ENCODE results near the gene JSRP1.

Gene JSRP1

DNA sequence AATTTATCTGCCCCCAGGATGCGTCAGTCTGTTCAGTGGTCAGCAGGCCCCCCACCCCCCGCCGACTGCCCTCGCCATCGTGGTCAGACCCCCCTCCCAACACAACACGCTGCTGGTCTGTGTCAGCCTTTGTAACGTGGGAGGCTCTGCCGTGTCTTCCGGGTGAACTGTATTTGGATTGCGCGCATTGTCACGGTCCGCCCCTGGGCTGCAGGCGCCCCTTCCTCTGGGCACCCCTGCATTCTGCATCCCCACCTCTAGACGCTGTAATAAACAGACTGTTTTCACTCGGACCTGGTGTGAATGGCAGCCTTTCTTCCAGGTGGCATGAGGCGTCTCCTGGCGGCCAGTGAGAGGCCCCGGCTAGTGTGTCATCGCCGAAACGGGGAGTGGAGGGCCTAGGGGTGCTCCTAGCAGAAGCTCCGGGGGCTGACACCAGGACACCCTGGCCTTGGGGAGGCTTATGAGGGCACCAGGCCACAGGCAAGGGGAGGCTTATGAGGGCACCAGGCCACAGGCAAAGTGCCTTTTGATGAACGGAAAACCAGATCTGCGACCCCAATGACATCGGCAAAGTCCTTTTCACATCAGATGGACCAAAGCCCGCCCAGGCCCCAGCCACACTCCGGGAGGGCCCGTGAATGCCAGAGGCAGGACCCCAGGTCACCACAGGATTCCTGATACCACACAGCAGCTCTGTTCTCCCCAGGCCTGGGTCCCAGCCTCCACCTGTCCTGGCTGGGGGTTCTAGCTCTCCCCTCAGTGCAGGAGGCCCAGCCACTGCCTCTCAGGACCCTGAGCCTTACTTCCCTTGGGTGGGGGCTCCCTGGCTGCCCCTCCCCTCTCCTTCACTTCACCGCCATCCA is 23.7 kb downstream of the JSRP1 start:
- DNase-seq (ENCODE audit: low spot score): no peak

DNA sequence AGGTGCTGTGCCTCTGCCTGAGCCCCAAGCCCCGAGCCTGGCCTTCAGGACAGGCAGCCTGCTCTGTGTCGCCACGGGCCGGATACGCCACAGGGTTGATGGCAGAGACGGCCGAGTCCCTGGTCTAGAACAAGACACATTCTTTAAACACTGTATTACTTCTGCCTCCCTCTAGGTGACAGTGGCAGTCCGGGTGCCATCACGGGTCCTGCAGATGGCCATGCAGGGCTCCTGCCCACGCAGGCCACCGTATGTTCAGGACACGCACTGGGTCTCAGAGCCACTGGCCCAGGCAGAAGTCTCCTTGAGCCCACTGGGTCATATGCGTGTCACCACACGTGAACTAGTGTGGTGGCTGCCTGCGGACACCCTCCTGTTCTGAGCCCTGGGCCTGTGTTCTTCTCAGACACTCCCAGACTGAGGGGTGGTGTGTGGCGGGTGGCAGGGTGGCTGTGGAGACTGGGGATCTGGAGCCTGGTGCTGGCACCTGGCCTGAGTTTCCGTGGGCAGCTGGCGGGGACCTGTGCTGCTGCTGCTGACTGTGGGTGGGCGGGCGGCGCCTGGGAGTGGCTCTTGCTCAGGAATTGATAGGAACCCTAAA is 24.5 kb downstream of the JSRP1 start:
- DNase-seq (ENCODE audit: low spot score): no peak

DNA sequence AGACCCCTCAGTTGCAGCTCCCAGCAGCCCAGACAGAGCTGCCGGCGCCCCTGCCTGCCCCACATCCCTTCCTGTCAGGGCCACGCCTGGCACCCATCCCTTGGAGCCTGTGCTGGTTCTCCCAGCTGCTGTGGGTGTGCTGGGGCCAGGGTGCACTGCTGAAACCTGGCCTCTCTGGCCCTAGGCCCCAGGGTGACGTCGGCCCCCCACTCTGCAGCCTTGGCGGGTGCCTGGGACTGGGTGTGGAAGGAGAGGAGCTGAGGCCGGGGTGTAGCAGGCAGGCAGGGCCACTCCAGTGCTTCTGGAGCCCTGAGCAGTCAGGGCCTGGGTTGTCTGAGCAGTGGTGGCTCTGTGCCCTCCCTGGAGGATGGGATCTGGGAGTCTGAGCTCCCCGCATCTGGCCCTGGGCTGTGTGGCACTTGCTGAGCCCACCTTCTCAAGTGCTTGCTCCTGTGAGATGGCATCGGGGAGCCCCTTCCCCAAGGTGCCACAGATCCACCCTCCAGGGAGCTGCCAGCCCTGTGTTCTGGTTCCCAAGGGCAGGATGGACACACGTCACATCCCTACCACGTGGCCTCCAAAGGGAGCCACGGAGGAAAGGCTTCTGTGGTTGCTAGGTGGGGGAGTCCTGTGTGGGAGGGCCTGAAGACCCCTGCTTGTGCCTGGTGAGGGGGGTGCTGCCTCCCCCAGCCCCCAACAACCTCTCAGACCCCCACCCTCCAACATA is 25.2 kb downstream of the JSRP1 start:
- DNase-seq (ENCODE audit: low spot score): no peak

DNA sequence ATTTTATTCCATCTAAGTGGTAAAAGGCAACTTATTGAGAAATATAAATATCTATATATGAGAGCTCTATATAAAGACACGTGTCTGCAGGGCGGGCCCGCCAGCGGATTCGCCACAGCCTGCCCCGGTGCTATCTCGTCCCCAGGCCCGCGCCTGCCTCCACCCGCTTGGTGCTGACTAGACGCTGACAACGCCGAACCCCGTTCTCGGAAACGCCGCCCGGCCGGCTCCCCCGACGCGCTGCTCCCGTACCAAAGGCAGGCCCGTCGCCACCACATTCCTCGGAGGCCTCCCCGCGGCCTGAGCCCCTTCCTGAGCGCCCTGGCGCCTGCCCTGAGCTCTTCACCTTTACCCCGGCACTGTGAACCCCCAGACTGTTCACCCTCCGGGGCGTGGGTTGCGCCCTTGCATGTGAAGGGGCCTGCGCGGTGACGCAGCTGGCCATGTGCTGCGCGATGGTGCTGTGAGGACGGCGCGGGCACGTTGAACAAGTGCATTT is 26.1 kb downstream of the JSRP1 start:
- no peak for DNase-seq (ENCODE audit: low spot score)

DNA sequence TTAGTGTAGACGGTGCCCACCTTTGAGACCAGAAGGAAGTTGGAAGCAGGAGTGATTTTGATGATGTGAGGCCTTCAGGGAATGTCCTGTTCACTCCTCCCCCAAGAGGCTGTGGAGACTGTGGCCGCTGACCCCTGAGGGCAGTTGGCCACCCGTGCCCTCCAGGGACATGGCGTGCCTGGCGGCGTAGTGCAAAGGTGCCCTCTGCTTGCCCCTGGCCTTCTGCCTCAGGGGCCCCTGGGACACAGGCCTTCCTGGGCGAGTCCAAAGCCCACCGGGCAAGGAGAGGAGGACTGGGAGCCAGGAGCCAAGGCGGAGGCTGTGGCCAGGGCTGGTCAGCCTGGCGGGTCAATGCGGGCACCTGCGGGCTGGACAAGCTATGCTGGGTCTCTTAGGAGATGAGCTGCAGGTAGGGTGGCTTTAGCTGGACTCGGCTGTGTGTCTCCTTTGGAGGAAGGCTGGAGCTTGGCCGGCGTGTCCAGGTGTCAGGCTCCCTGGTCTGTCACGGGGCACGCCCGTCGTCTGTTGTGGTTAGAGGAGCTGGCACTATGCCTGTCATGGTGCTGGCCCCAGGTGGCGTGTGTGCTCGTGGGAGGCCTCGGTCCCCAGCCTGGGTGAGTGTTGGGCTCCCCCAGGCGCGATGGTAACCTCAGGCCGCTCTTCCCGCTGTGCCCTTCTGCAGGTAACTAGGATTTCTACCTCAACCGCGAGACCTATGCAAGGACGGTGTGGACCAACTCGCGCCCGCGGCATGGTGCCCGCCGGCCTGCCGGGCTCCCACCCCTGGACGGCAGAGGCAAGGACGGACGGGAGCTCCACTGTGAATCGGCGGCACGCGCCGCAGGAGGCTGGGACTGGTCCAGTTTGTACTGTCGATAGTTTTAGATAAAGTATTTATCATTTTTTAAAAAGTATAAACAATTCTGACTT is 26.8 kb downstream of the JSRP1 start:
- DNase-seq (ENCODE audit: low spot score): no peak

DNA sequence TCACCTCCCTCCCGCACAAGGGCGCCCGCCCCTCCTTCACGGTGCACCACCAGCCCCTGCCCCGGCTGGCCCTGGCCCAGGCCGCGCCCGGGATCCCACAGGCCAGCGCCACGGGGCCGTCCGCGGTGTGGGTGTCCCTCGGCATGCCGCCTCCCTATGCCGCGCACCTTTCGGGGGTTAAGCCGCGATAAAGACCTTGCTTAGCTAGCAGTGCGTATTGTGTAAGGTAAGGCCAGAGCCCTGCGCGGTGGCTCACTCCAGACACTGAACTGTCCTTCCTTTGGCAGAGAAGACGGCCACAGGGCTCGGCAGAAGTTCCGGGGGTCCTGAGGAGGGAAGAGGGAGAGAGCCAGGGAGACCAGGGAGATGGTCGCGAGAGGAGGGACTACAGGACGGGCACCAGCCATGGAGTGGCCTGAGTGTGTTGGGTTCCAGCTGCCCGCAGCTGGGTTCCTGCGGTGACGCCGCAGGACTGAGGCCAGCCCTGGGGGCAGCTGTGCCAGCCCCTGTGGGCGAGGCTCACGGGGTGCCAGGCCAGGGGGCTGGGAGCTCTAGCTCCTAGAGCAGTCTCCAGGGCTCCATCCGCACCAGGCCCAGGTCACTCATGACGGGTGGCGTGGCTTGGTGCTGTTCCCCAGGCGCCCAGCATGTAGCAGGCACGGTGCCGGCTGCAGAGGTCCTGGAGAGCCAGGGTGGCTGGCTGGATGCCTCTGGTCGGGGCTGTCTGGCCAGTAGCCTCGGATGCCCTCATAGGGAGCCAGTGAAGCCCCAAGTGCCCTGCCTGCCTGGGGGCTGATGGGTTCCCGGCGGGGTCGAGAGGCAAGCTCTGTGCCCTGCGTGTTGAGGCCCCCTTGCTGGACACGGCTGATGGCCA is 27.8 kb downstream of the JSRP1 start:
- no peak for DNase-seq (ENCODE audit: low spot score)

DNA sequence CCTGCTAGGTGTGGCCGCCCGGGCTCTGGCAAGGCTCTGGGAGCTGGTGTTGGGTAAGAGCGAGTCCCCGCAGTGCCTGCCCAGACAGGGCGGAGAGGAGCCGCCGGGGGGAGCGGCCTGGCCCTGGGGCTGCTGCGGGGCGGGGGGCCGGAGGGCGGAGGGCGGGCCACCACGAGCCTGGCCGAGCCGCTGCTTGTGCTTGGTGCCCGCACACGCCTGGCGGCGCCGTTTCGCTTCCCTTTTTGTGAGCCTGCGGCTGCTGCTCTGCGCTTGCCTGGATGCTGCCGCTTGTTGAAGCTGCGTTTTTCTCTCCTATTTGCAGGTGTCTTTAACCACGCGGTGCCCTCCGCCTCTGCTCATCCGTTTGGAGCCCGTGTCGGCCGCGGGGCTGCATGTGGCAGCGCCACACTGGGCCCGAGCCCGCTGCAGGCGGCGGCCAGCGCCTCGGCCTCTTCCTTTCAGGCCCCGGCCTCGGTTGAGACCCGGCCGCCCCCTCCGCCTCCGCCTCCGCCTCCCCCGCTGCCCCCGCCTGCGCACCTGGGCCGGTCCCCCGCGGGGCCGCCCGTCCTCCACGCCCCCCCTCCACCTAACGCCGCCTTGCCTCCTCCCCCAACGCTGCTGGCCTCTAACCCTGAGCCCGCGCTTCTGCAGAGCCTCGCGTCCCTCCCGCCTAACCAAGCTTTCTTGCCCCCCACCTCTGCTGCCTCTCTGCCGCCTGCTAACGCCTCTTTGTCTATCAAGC is 28.6 kb downstream of the JSRP1 start:
- no peak for DNase-seq (ENCODE audit: low spot score)

DNA sequence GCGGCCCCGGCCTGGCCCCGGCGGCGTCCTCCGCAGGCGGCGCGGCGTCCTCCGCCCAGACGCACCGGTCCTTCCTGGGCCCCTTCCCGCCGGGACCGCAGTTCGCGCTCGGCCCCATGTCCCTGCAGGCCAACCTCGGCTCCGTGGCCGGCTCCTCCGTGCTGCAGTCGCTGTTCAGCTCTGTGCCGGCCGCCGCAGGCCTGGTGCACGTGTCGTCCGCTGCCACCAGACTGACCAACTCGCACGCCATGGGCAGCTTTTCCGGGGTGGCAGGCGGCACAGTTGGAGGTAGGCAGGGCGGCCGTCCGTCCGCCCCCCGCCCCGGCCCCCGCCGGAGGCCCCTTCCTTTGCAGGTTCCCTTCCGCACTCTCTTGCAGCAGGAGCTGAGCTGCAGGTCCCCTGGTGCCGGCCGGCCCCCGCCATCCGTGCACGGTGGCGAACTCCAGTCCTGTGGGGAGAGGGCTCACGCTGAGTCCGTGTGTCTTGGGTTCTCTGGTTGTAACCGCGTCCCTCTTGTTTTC is 29.3 kb downstream of the JSRP1 start:
- no peak for DNase-seq (ENCODE audit: low spot score)

DNA sequence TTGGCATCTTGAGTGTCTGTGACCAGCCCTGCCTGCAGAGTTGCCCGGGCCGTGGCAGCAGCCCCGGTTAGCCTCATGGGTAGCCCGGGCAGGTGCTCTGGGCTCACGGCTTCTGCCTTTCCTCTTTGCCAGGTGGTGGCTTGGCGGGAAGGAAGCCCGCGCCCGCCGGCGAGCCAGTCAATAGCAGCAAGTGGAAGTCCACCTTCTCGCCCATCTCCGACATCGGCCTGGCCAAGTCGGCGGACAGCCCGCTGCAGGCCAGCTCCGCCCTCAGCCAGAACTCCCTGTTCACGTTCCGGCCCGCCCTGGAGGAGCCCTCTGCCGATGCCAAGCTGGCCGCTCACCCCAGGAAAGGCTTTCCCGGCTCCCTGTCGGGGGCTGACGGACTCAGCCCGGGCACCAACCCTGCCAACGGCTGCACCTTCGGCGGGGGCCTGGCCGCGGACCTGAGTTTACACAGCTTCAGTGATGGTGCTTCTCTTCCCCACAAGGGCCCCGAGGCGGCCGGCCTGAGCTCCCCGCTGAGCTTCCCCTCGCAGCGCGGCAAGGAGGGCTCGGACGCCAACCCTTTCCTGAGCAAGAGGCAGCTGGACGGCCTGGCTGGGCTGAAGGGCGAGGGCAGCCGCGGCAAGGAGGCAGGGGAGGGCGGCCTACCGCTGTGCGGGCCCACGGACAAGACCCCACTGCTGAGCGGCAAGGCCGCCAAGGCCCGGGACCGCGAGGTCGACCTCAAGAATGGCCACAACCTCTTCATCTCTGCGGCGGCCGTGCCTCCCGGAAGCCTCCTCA is 30.0 kb downstream of the JSRP1 start:
- no peak for DNase-seq (ENCODE audit: low spot score)

DNA sequence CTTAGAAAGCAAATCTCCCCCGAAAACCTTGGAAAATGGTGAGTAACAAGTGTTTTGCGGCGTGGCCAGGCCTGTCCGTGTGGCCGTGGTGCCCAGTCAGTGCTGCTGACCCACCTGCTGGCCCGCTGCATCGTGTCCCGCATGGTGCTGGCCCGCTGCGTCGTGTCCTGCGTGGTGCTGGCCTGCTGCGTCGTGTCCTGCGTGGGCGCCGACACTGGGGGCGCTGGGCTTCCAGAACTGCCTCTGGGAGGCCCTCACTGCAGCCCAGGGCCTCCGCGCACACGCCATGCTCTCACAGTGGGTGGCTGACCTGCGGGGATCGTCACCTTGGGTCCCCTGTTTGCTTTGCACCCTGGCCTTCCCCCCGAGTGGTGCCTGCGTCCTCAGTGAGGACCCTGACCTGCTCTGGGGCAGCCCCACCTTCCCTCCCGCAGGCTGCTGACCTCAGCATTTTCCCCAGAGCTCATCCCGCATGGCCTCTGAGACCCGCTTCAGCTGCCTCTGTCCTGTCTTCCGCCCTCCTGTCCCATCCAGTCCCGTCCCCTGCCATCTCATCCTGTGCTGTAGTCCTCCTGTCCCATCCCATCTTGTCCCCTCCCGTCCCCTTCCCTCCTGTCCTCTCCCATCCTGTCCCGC is 30.7 kb downstream of the JSRP1 start:
- DNase-seq (ENCODE audit: low spot score): no peak

DNA sequence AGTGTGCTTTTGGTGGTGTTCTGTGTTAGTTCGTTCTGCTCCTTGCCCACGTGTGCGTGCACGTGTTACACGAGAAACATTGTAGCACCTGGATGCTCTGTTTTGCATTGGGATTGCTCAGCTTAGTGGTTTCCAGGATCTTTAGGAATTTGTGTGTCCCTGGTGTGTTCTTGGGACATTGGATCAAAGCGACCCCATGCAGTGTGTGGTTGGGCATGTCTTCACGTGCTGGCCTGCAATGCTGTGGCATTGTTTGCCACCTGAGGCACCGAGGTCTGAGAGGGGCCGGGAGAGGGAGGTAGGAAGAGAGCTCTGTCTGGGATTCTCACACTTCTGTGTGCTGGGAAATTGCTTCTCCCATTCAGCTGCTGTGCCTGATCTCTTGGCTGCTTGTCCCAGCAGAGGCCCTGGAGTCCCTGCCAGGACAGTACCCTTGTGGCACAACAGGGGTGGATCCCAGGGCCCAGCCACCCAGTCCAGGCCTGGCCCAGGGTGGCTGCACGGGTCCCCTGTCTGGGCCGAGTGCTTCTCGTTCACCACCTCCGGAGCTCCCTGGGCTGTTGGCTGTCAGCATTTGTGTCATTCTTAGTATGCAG is 31.4 kb downstream of the JSRP1 start:
- DNase-seq (ENCODE audit: low spot score): no peak

DNA sequence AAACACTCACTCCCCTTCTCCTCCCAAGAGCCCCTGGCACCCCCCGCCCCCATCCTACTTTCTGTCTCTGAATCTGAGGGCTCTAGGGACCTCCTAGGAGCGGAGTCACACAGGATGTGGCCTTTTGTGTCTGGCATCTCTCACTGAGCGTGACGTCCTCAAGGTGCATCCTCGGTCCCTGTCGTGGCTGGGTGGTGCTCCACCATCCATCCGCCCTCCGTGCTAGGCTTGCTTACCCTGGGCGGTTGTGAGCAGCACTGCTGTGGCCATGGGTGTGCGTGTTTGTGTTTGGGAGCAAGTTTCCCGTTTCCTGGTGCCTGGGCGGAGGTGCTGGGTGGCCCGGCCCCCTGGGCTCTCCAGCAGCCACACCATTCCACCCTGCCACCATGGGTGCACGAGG is 32.3 kb downstream of the JSRP1 start:
- no peak for DNase-seq (ENCODE audit: low spot score)

DNA sequence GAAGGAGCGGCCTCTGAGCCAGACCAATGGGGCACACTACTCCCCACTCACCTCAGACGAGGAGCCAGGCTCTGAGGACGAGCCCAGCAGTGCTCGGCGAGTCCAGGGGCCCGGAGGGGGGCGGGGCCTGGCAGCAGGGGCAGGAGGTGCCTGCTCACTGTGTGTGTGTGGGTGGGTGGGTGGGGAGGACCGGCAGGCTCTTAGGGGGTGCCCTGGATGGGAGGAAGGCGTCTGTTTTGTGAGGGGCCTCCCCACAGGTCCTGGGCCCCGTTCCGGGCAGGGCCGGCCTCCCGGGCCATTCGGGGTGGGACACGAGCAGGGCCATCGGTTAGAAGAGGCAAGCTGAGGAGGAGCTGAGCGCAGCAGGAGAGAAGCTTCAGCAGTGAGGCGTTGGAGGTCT is 32.8 kb downstream of the JSRP1 start:
- no peak for DNase-seq (ENCODE audit: low spot score)

DNA sequence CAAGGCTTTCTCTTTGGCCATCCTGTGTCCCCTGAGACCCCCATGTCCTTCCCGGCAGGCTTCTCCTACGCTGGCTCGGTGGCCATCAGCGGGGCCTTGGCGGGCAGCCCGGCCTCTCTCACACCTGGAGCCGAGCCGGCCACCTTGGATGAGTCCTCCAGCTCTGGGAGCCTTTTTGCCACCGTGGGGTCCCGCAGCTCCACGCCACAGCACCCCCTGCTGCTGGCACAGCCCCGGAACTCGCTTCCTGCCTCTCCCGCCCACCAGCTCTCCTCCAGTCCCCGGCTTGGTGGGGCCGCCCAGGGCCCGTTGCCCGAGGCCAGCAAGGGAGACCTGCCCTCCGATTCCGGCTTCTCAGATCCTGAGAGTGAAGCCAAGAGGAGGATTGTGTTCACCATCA is 34.3 kb downstream of the JSRP1 start:
- DNase-seq (ENCODE audit: low spot score): no peak

DNA sequence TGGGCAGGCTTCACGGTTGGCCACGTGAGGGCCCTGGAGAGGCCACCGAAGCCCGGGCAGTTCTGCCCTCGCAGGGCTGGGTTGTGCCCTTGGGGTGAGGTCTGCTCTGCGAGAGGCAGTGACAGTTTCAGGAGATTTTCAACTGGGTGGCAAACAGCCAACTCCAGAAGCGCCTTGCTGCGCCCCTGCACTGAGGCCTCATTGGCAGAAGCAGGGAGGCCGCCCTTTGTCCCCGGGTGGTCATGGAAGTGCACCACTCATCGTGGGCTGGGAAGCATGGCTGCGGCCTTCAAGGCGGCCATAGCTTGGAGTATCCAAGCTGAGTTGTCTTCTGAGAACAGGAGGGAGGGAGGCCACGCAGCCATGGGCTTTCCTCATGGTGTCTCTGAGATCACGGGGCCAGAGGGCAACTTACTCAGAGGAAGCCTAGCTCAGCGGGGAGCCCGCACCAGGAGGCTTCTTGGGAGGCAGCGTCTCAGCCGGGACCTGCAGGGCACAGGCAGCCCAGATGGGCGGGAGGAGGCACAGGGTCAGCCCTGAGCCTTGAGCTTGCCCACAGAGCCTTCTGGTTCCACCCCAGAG is 34.9 kb downstream of the JSRP1 start:
- no peak for DNase-seq (ENCODE audit: low spot score)

DNA sequence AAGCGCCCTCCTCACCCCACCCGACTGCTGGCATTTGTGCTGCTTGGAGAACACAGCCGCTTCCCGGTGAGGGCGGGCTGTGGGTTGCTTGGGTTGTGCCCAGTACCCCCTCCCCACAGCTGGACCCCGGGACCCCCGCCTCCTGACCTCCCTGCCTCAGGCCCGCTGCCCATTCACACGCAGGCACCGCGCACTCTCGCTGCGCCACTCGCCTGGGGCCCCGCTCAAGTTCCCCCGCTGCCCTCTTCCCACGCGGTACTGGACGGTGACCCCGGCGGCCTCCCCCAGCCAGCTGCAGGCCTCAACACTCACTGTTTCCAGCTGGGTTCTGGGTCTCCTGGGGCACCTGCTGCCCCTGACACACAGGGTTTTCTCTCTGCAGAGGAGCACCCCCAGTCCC is 36.5 kb downstream of the JSRP1 start:
- no peak for DNase-seq (ENCODE audit: low spot score)

DNA sequence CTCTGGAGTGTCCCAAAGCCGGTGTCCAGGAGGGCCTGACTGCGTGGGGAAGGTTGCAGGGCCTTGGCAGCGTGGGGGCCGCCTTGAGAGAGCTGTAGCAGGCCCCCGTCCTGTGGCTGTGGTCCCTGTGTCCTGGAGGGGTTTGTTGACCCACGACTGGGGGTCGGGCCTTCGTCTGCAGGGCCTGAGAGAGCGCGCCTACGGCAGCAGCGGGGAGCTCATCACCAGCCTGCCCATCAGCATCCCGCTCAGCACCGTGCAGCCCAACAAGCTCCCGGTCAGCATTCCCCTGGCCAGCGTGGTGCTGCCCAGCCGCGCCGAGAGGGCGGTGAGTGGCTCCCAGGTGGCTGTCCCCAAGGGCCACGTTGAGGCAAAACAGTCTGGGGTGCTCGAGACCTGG is 38.6 kb downstream of the JSRP1 start:
- no peak for DNase-seq (ENCODE audit: low spot score)
